HepG2 (cell line): Measurements from ENCODE around the gene HNRNPA1. TPM values are rescaled to one million over a fixed set of nuclear protein-coding genes. Genes with fewer than 3 reads are reported as not detected.
A peak's percentile ranks its signal among the peaks of the same experiment; 100 is the strongest.

ENCODE experiments used
- BCL6 ChIP-seq: IDR thresholded peaks from 2 replicates; pipeline ENCODE4 v1.6.1; 2016; ENCODE audit warnings: missing genetic modification reagents, missing compliant biosample characterization
- DMAP1 ChIP-seq: IDR thresholded peaks from 2 replicates; pipeline ENCODE4 v1.6.1; 2016
- DRAP1 ChIP-seq: IDR thresholded peaks from 2 replicates; pipeline ENCODE4 v1.6.1; 2016; ENCODE audit warnings: missing genetic modification reagents, missing compliant biosample characterization
- EP300 ChIP-seq, 3 experiments: sonication (generic) in 1 of 3; formaldehyde crosslinking in 1 of 3; IDR thresholded peaks; 2 replicates each; pipeline versions ENCODE4 v1.5.1 to v1.6.1; 2011 to 2020; ENCODE audit warnings: low read depth in 2 of 3, low read length in 2 of 3, borderline replicate concordance in 1 of 3, improper control_type of control experiment in 1 of 3, mild to moderate bottlenecking in 1 of 3, missing genetic modification reagents in 1 of 3, moderate library complexity in 1 of 3
- FOXA1 ChIP-seq, 2 experiments: fragments of 450-650 bp in 1 of 2; sonication (generic) in 1 of 2; formaldehyde crosslinking in 1 of 2; IDR thresholded peaks; 2 replicates each; pipeline versions ENCODE4 v1.4.0 to v1.6.1; 2016 to 2020; ENCODE audit warnings: missing genetic modification reagents in 1 of 2
- FOXA3 ChIP-seq: IDR thresholded peaks from 2 replicates; pipeline ENCODE4 v1.6.1; 2016; ENCODE audit warnings: missing genetic modification reagents, missing compliant biosample characterization
- GZF1 ChIP-seq: sonication (generic); formaldehyde crosslinking; IDR thresholded peaks from 2 replicates; pipeline ENCODE4 v1.5.1; 2020; ENCODE audit warnings: mild to moderate bottlenecking, missing genetic modification reagents
- HMG20A ChIP-seq: IDR thresholded peaks from 2 replicates; pipeline ENCODE4 v1.6.1; 2016; ENCODE audit warnings: borderline replicate concordance
- HMG20B ChIP-seq: conservative IDR thresholded peaks from 2 replicates; pipeline ENCODE4 v1.6.1; 2016; ENCODE audit warnings: missing genetic modification reagents, missing compliant biosample characterization
- HNF4A ChIP-seq: sonication (generic); formaldehyde crosslinking; IDR thresholded peaks from 2 replicates; pipeline ENCODE4 v1.4.0; 2020; ENCODE audit warnings: missing genetic modification reagents
- MXI1 ChIP-seq: IDR thresholded peaks from 3 replicates; pipeline ENCODE4 v1.6.1; 2012; ENCODE audit warnings: low read depth, low read length, inconsistent platforms, borderline replicate concordance
- NCOR1 ChIP-seq: fragments of 200-600 bp; sonication (generic); IDR thresholded peaks from 2 replicates; pipeline ENCODE4 v1.7.0; 2017; ENCODE audit warnings: antibody characterized with exemption, low read length, borderline replicate concordance
- RBFOX2 ChIP-seq: fragments of 200-400 bp; formaldehyde crosslinking; IDR thresholded peaks from 2 replicates; pipeline ENCODE4 v1.6.1; 2017; ENCODE audit warnings: low read depth, mild to moderate bottlenecking, low read length
- SAP130 ChIP-seq: IDR thresholded peaks from 2 replicates; pipeline ENCODE4 v1.6.1; 2016; ENCODE audit warnings: low read depth
- SOX5 ChIP-seq: IDR thresholded peaks from 2 replicates; pipeline ENCODE4 v1.6.1; 2016; ENCODE audit warnings: borderline replicate concordance
- SRSF1 ChIP-seq: fragments of 200-400 bp; formaldehyde crosslinking; optimal IDR thresholded peaks from 2 replicates; pipeline ENCODE3; 2017; ENCODE audit warnings: mild to moderate bottlenecking, low read depth, low read length, moderate library complexity
- SSRP1 ChIP-seq: IDR thresholded peaks from 2 replicates; pipeline ENCODE4 v1.6.1; 2016; ENCODE audit warnings: control low read depth
- YEATS2 ChIP-seq: sonication (generic); formaldehyde crosslinking; IDR thresholded peaks from 2 replicates; pipeline ENCODE4 v1.4.0; 2020; ENCODE audit warnings: missing genetic modification reagents, borderline replicate concordance
- ZBTB14 ChIP-seq: sonication (generic); formaldehyde crosslinking; IDR thresholded peaks from 2 replicates; pipeline ENCODE4 v1.4.0; 2020; ENCODE audit warnings: missing genetic modification reagents
- ZNF224 ChIP-seq: sonication (generic); formaldehyde crosslinking; IDR thresholded peaks from 2 replicates; pipeline ENCODE4 v1.5.0; 2020; ENCODE audit warnings: mild to moderate bottlenecking, missing genetic modification reagents
- ZNF44 ChIP-seq: sonication (generic); formaldehyde crosslinking; IDR thresholded peaks from 2 replicates; pipeline ENCODE4 v1.5.1; 2020; ENCODE audit warnings: mild to moderate bottlenecking, missing genetic modification reagents
- ZZZ3 ChIP-seq: sonication (generic); formaldehyde crosslinking; IDR thresholded peaks from 2 replicates; pipeline ENCODE4 v1.4.0; 2020; ENCODE audit warnings: missing genetic modification reagents, mild to moderate bottlenecking, borderline replicate concordance
- polyA plus RNA-seq, 8 experiments: library from polyadenylated mRNA; depleted of rRNA in 3 of 8; stranded (reverse) in 7 of 8; unstranded in 1 of 8; fragments of >200 nt; fragmentation: Illumina TruSeq in 4 of 8; extraction: Trizol in 4 of 8; gene quantifications; 2 replicates each; pipeline versions ENCODE4 v1.2.1 to v1.2.3, GENCODE V29; 2011 to 2016; ENCODE audit warnings: low read depth in 4 of 8, missing spikeins in 1 of 8, mixed read lengths in 1 of 8; ENCODE audit not compliant: insufficient read depth in 1 of 8
- total RNA-seq, 5 experiments: library from RNA; depleted of rRNA; stranded (reverse); fragments of >200 nt; fragmentation: Illumina TruSeq; extraction: Trizol; gene quantifications; 2 replicates each; pipeline ENCODE4 v1.2.3, GENCODE V29; 2016; ENCODE audit warnings: low read depth in 1 of 5
- TF ChIP-seq, protein P1 (sequence below): sonication (generic); formaldehyde crosslinking; conservative IDR thresholded peaks from 2 replicates; pipeline ENCODE4 v1.8.1; 2023; ENCODE audit warnings: missing genetic modification reagents
- TF ChIP-seq, protein P2 (sequence below): sonication (generic); formaldehyde crosslinking; conservative IDR thresholded peaks from 2 replicates; pipeline ENCODE4 v1.4.0; 2020; ENCODE audit warnings: mild to moderate bottlenecking, missing genetic modification reagents, moderate library complexity

The HNRNPA1 gene
- total and polyA plus RNA-seq, 2 of the 13 experiments (the other 11 are each of a cell fraction or from before 2014, with no cell fraction given), result 535 to 1,820 TPM

DNA sequence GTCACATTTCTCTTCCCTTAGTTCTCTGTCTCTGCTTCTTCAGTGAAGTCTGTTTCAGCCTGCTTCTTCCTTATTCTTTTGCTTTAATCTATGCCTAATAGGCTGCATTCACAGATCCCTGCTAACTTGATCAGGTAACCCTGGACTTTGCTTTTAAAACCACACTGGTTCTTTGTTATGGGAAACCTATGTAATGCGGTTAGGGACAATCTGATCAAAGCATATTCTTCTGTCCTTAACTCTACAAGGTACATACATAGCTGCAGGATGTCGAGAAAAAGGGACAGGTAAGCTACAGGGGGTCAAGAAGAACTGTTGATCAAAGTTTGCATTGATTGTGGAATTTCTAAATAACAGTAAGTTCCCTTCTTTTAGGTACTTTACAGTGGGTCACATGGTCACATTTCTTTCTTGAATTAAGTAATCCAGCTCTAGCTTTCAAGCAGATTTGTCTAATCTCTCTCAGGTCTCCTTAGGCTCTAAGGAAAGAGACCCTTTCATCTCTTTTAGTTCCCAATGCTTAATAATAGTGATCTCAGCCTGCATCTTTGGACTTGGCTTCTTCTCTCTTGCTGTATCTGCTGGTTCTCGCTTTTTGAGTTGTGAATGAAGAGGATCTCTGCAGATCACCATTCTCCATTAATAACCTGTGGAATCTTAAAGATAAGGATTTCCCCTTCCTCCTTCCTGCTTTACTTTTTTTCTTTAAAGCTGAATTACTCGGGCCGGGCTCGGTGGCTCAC lies 48.2 kb downstream of the HNRNPA1 start (continued):
- TF ChIP-seq SRSF1, result no peak
- no peak for TF ChIP-seq ZNF224 (CRISPR knock-in tag)
- peak; percentile 27; the same call in 1 of the 2 replicates for TF ChIP-seq HMG20A (CRISPR knock-in tag)
- TF ChIP-seq SSRP1 (CRISPR knock-in tag), result peak; percentile 56; the same call in 1 of the 2 replicates
- TF ChIP-seq ZNF44 (CRISPR knock-in tag), result no peak
- TF ChIP-seq GZF1 (CRISPR knock-in tag), result peak; percentile 95
- peak; percentile 28 for TF ChIP-seq SAP130 (CRISPR knock-in tag)
- TF ChIP-seq MXI1, result peak; percentile 24; the same call in 1 of the 3 replicates
- 0 out of 2 replicates have a peak, but pooled peaks have one; percentile 36 for TF ChIP-seq RBFOX2
- TF ChIP-seq BCL6 (CRISPR knock-in tag), result peak; percentile 38; the same call in 1 of the 2 replicates
- TF ChIP-seq FOXA3 (CRISPR knock-in tag), result peak; percentile 46
- no peak for TF ChIP-seq ZZZ3 (CRISPR knock-in tag)
- TF ChIP-seq ZBTB14 (CRISPR knock-in tag), result no peak
- 0 out of 2 replicates have a peak, but pooled peaks have one; percentile 14 for TF ChIP-seq DRAP1 (CRISPR knock-in tag)
- 0 out of 2 replicates have a peak, but pooled peaks have one; percentile 48 for TF ChIP-seq HMG20B
- no peak for TF ChIP-seq FOXA1 (IDR thresholded peaks at IDR 0.05)
- peak; percentile 42; the same call in 1 of the 2 replicates for TF ChIP-seq FOXA1 (CRISPR knock-in tag; IDR thresholded peaks at IDR 0.05)
- TF ChIP-seq, protein P1, sequence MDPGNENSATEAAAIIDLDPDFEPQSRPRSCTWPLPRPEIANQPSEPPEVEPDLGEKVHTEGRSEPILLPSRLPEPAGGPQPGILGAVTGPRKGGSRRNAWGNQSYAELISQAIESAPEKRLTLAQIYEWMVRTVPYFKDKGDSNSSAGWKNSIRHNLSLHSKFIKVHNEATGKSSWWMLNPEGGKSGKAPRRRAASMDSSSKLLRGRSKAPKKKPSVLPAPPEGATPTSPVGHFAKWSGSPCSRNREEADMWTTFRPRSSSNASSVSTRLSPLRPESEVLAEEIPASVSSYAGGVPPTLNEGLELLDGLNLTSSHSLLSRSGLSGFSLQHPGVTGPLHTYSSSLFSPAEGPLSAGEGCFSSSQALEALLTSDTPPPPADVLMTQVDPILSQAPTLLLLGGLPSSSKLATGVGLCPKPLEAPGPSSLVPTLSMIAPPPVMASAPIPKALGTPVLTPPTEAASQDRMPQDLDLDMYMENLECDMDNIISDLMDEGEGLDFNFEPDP, result 0 out of 2 replicates have a peak, but pooled peaks have one; percentile 34
- peak; percentile 70 for TF ChIP-seq HNF4A (CRISPR knock-in tag)
- TF ChIP-seq DMAP1 (CRISPR knock-in tag), result no peak
- no peak for TF ChIP-seq YEATS2
- peak; percentile 68; the same call in 1 of the 2 replicates for TF ChIP-seq NCOR1
- peak; percentile 50 to 77; a peak in 2 of 4 replicates for TF ChIP-seq EP300 (IDR thresholded peaks at IDR 0.05; ENCODE audit: low read depth in 2 of 2, low read length in 2 of 2)
- peak; percentile 45; the same call in 1 of the 2 replicates for TF ChIP-seq EP300 (CRISPR knock-in tag; IDR thresholded peaks at IDR 0.05; ENCODE audit: borderline replicate concordance)
- TF ChIP-seq SOX5 (CRISPR knock-in tag), result peak; percentile 77
- TF ChIP-seq, protein P2, sequence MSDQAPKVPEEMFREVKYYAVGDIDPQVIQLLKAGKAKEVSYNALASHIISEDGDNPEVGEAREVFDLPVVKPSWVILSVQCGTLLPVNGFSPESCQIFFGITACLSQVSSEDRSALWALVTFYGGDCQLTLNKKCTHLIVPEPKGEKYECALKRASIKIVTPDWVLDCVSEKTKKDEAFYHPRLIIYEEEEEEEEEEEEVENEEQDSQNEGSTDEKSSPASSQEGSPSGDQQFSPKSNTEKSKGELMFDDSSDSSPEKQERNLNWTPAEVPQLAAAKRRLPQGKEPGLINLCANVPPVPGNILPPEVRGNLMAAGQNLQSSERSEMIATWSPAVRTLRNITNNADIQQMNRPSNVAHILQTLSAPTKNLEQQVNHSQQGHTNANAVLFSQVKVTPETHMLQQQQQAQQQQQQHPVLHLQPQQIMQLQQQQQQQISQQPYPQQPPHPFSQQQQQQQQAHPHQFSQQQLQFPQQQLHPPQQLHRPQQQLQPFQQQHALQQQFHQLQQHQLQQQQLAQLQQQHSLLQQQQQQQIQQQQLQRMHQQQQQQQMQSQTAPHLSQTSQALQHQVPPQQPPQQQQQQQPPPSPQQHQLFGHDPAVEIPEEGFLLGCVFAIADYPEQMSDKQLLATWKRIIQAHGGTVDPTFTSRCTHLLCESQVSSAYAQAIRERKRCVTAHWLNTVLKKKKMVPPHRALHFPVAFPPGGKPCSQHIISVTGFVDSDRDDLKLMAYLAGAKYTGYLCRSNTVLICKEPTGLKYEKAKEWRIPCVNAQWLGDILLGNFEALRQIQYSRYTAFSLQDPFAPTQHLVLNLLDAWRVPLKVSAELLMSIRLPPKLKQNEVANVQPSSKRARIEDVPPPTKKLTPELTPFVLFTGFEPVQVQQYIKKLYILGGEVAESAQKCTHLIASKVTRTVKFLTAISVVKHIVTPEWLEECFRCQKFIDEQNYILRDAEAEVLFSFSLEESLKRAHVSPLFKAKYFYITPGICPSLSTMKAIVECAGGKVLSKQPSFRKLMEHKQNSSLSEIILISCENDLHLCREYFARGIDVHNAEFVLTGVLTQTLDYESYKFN, result peak; percentile 45; the same call in 1 of the 2 replicates
